ENCODE results near the gene USP20. TPM values are rescaled to one million over a fixed set of nuclear protein-coding genes. Genes with fewer than 3 reads are reported as not detected.

The USP20 gene
- total and polyA plus RNA-seq, 2 donors (not counting 3 experiments of a cell fraction or from before 2014, with no cell fraction given): 13.4 to 25.9 TPM

GRCh38 chr9:129880654-129881546 is 45.6 kb downstream of the USP20 start:
- dilution Hi-C loops (cut with MboI; ENCODE audit: extremely low pct_ligation_motif_present, low sequenced_read_pairs): no loop called here
- intact Hi-C loops (cut with micrococcal nuclease): loop anchor here (10.0 kb wide), 1 partner anchor 354 kb away; no protein-coding TSS in a partner anchor
- H3K4me3 ChIP-seq (replicated peaks in 1 of 3; ENCODE audit: insufficient read depth in 1 of 3, low read depth in 1 of 3, low read length in 3 of 3): no peak overlapping the region
- H3K27me3 ChIP-seq (ENCODE audit: control insufficient read depth in 2 of 2, insufficient read depth in 2 of 2, low read length in 2 of 2): no peaks in the 10 kb centered on the region
- no peak for TF ChIP-seq GATA2 (IDR thresholded peaks at IDR 0.05; ENCODE audit: insufficient read depth, insufficient read length, low read depth, low read length)
- no peak for TF ChIP-seq EZH2 (IDR thresholded peaks at IDR 0.05; ENCODE audit: borderline replicate concordance, low read depth, low read length, severe bottlenecking)
- no peak for TF ChIP-seq MYC (IDR thresholded peaks at IDR 0.05; ENCODE audit: low read depth, low read length)
- no peak for TF ChIP-seq POLR2AphosphoS5 (IDR thresholded peaks at IDR 0.05; ENCODE audit: insufficient read depth, low read depth, low read length)
- ChIA-PET POLR2A (no interaction called here), CTCF (no interaction called here)
- BruUV-seq (replicated peaks): no TSS peak
- DNase-seq (ENCODE audit: low read depth, low spot score): no peak
- no peaks in the 10 kb centered on the region for H4K20me1 ChIP-seq (replicated peaks; ENCODE audit: control insufficient read depth, extremely low read depth, insufficient read depth, low read length)
- no peaks in the 10 kb centered on the region for H3K9me3 ChIP-seq (replicated peaks; ENCODE audit: control insufficient read depth, insufficient read depth, low read length)
- no peak overlapping the region for H3K9ac ChIP-seq (replicated peaks; ENCODE audit: extremely low read depth, insufficient read depth, low read length)
- H3K9me1 ChIP-seq (replicated peaks; ENCODE audit: control insufficient read depth, extremely low read depth, insufficient read depth, low read length): no peaks in the 10 kb centered on the region
- H3K4me2 ChIP-seq (ENCODE audit: insufficient read depth, low read length): no peak overlapping the region
- peaks cover 0 to 7% of the 10 kb centered on the region in 2 experiments for H3K36me3 ChIP-seq (ENCODE audit: control insufficient read depth in 2 of 2, extremely low read depth in 1 of 2, insufficient read depth in 2 of 2, low read length in 2 of 2)
- no peak overlapping the region for H2AFZ ChIP-seq (ENCODE audit: low read depth, low read length)
- H3K4me1 ChIP-seq (ENCODE audit: control insufficient read depth, extremely low read depth, insufficient read depth, low read length): peaks cover 17% of the 10 kb centered on the region
- H3K27ac ChIP-seq (ENCODE audit: insufficient read depth, low read depth, low read length): no peak overlapping the region
- FAIRE-seq: no peak
- no peaks in the 10 kb centered on the region for H3K79me2 ChIP-seq (ENCODE audit: control insufficient read depth, insufficient read depth, low read length)

- DNase-seq (ENCODE audit: low read depth, low spot score) (no peak), FAIRE-seq (no peak)
- no peaks in the 10 kb centered on the region for H3K9me1 ChIP-seq (replicated peaks; ENCODE audit: control insufficient read depth, extremely low read depth, insufficient read depth, low read length)
- no peak overlapping the region for H2AFZ ChIP-seq (ENCODE audit: low read depth, low read length)
- no peak for TF ChIP-seq JUN (IDR thresholded peaks at IDR 0.05; ENCODE audit: borderline replicate concordance, insufficient read depth, insufficient read length, low read depth)
- TF ChIP-seq MAX (IDR thresholded peaks at IDR 0.05; ENCODE audit: insufficient read depth, insufficient read length): no peak
- TF ChIP-seq EZH2 (IDR thresholded peaks at IDR 0.05; ENCODE audit: borderline replicate concordance, low read depth, low read length, severe bottlenecking): no peak
- no peak for TF ChIP-seq GATA2 (IDR thresholded peaks at IDR 0.05; ENCODE audit: insufficient read depth, insufficient read length, low read depth, low read length)
- no peak for TF ChIP-seq MYC (IDR thresholded peaks at IDR 0.05; ENCODE audit: low read depth, low read length)
- TF ChIP-seq CTCF (IDR thresholded peaks at IDR 0.05; ENCODE audit: extremely low read depth in 1 of 2, insufficient read depth in 1 of 2, low read depth in 1 of 2, low read length in 2 of 2): no peak
- no peak for TF ChIP-seq FOS (IDR thresholded peaks at IDR 0.05; ENCODE audit: borderline replicate concordance, insufficient read depth, low read length)
- no peak for TF ChIP-seq POLR2A (IDR thresholded peaks at IDR 0.05; ENCODE audit: low read depth, low read length)
- no peak for TF ChIP-seq POLR2AphosphoS5 (IDR thresholded peaks at IDR 0.05; ENCODE audit: insufficient read depth, low read depth, low read length)
- H3K9ac ChIP-seq (replicated peaks; ENCODE audit: extremely low read depth, insufficient read depth, low read length): no peak overlapping the region
- H3K4me3 ChIP-seq (replicated peaks in 1 of 3; ENCODE audit: insufficient read depth in 1 of 3, low read depth in 1 of 3, low read length in 3 of 3): no peak overlapping the region
- no peak overlapping the region for H3K4me2 ChIP-seq (ENCODE audit: insufficient read depth, low read length)
- dilution Hi-C loops (cut with MboI; ENCODE audit: extremely low pct_ligation_motif_present, low sequenced_read_pairs) (no loop called here), intact Hi-C loops (cut with micrococcal nuclease) (loop anchor here (10.0 kb wide), 1 partner anchor 353 kb away; no protein-coding TSS in a partner anchor)
- no TSS peak for BruUV-seq (replicated peaks)
- peaks cover 0 to 7% of the 10 kb centered on the region in 2 experiments for H3K36me3 ChIP-seq (ENCODE audit: control insufficient read depth in 2 of 2, extremely low read depth in 1 of 2, insufficient read depth in 2 of 2, low read length in 2 of 2)
- no peaks in the 10 kb centered on the region for H3K79me2 ChIP-seq (ENCODE audit: control insufficient read depth, insufficient read depth, low read length)
- ChIA-PET POLR2A (no interaction called here), CTCF (no interaction called here)
- H3K27me3 ChIP-seq (ENCODE audit: control insufficient read depth in 2 of 2, insufficient read depth in 2 of 2, low read length in 2 of 2): no peaks in the 10 kb centered on the region
- H3K4me1 ChIP-seq (ENCODE audit: control insufficient read depth, extremely low read depth, insufficient read depth, low read length): peaks cover 23% of the 10 kb centered on the region
- H3K9me3 ChIP-seq (replicated peaks; ENCODE audit: control insufficient read depth, insufficient read depth, low read length): no peaks in the 10 kb centered on the region
- H3K27ac ChIP-seq (ENCODE audit: insufficient read depth, low read depth, low read length): no peak overlapping the region
- no peaks in the 10 kb centered on the region for H4K20me1 ChIP-seq (replicated peaks; ENCODE audit: control insufficient read depth, extremely low read depth, insufficient read depth, low read length)
Measured at GRCh38 chr9:129881547-129882324, 46.5 kb downstream of the USP20 start.
